T-cell (primary cell): ENCODE measurements around the gene DDX49. TPM values are rescaled to one million over a fixed set of nuclear protein-coding genes. Genes with fewer than 3 reads are reported as not detected.

Experiments
- ATAC-seq, 4 experiments: fragments of 200-7000 bp in 3 of 4; fragments of 150-1000 bp in 1 of 4; cut with Tn5 transposase; replicated peaks in 1 of 4; 1 replicate in 3 of 4; 2 replicates in 1 of 4; pipeline ENCODE4 v1.10.0; 2021; ENCODE audit warnings: moderate library complexity in 3 of 4, mild to moderate bottlenecking in 2 of 4, moderate number of reproducible peaks in 1 of 4
- CTCF ChIA-PET, 2 donors: fragments of 300-600 bp; sonication (Branson Sonifier 250); formaldehyde crosslinking; loops; one replicate each; lab custom pipeline; 2022; ENCODE audit warnings: antibody characterized with exemption in 2 of 2; lab: Charles Lee
- POLR2A ChIA-PET, 2 donors: fragments of 300-600 bp; sonication (Branson Sonifier 250); formaldehyde crosslinking; loops; one replicate each; lab custom pipeline; 2022; ENCODE audit warnings: antibody characterized with exemption in 2 of 2; lab: Charles Lee
- DNase-seq, 35 experiments: peaks; one replicate each; pipeline versions ENCODE4 v3.0.0 to v3.0.0-alpha.2; 2013 to 2023
- H3K27ac ChIP-seq: one replicate; pipeline ENCODE4 v1.5.1; 2013; ENCODE audit warnings: low read length
- H3K27me3 ChIP-seq, 2 experiments: replicated peaks in 1 of 2; 1 replicate in 1 of 2; 2 replicates in 1 of 2; pipeline versions ENCODE4 v1.6.1 to v1.7.0; 2013; ENCODE audit warnings: low read length in 1 of 2, mixed read lengths in 1 of 2; ENCODE audit not compliant: control insufficient read depth in 2 of 2, insufficient read depth in 2 of 2; ENCODE audit errors: extremely low read depth in 1 of 2
- H3K36me3 ChIP-seq, 2 donors: 1 replicate in 1 of 2; 2 replicates in 1 of 2; pipeline versions ENCODE4 v1.6.1 to v1.7.0; 2013; ENCODE audit warnings: low read length in 1 of 2; ENCODE audit not compliant: control insufficient read depth in 2 of 2, insufficient read depth in 1 of 2; ENCODE audit errors: extremely low read depth in 1 of 2
- H3K4me1 ChIP-seq, 2 experiments: 1 replicate in 1 of 2; 2 replicates in 1 of 2; pipeline versions ENCODE4 v1.6.1 to v1.7.0; 2013; ENCODE audit warnings: low read length in 2 of 2, mixed read lengths in 1 of 2; ENCODE audit not compliant: insufficient read depth in 2 of 2, control insufficient read depth in 1 of 2; ENCODE audit errors: extremely low read depth in 1 of 2
- H3K4me3 ChIP-seq, 2 donors: 1 replicate in 1 of 2; 2 replicates in 1 of 2; pipeline versions ENCODE4 v1.5.1 to v1.7.0; 2013; ENCODE audit warnings: mild to moderate bottlenecking in 2 of 2, low read length in 1 of 2, moderate library complexity in 1 of 2; ENCODE audit not compliant: control insufficient read depth in 1 of 2; ENCODE audit errors: extremely low read depth in 1 of 2
- H3K9me3 ChIP-seq: 2 replicates; pipeline ENCODE4 v1.7.0; 2013
- H3K27ac Mint-ChIP-seq, 2 donors: one replicate each; pipeline ENCODE4 v1.8.0; 2020 to 2021; ENCODE audit warnings: mild to moderate bottlenecking in 2 of 2, mixed read lengths in 2 of 2
- H3K27me3 Mint-ChIP-seq, 2 donors: one replicate each; pipeline ENCODE4 v1.8.0; 2021 to 2022; ENCODE audit warnings: mixed read lengths in 2 of 2
- H3K36me3 Mint-ChIP-seq: one replicate; pipeline ENCODE4 v1.8.0; 2021; ENCODE audit warnings: mixed read lengths
- H3K4me1 Mint-ChIP-seq, 3 donors: one replicate each; pipeline ENCODE4 v1.8.0; 2020 to 2022; ENCODE audit warnings: mixed read lengths in 3 of 3, mild to moderate bottlenecking in 1 of 3
- H3K4me3 Mint-ChIP-seq, 3 donors: one replicate each; pipeline ENCODE4 v1.8.0; 2020 to 2022; ENCODE audit warnings: mild to moderate bottlenecking in 3 of 3, mixed read lengths in 3 of 3, moderate library complexity in 3 of 3
- H3K9me3 Mint-ChIP-seq, 3 donors: one replicate each; pipeline ENCODE4 v1.8.0; 2020 to 2022; ENCODE audit warnings: mixed read lengths in 3 of 3
- WGBS: methylation state at CpG from one replicate; pipeline ENCODE4 v1.1.5; 2013; ENCODE audit warnings: missing lambda C conversion rate; ENCODE audit not compliant: insufficient coverage; 5-methylcytosine and 5-hydroxymethylcytosine counted together
- total RNA-seq, 35 experiments: library from RNA in 6 of 35; stranded (reverse) in 6 of 35; fragments of 120-200 nt in 1 of 35; gene quantifications; one replicate each; pipeline versions ENCODE4 v1.2.1 to v1.2.4 and lab custom pipeline; 2013 to 2026

DDX49 gene
- total RNA-seq, 5 donors from 2014 or later (not counting 1 experiment from before 2014, with no cell fraction given) = 42.4 to 55.3 (median 48.1) TPM

DNA sequence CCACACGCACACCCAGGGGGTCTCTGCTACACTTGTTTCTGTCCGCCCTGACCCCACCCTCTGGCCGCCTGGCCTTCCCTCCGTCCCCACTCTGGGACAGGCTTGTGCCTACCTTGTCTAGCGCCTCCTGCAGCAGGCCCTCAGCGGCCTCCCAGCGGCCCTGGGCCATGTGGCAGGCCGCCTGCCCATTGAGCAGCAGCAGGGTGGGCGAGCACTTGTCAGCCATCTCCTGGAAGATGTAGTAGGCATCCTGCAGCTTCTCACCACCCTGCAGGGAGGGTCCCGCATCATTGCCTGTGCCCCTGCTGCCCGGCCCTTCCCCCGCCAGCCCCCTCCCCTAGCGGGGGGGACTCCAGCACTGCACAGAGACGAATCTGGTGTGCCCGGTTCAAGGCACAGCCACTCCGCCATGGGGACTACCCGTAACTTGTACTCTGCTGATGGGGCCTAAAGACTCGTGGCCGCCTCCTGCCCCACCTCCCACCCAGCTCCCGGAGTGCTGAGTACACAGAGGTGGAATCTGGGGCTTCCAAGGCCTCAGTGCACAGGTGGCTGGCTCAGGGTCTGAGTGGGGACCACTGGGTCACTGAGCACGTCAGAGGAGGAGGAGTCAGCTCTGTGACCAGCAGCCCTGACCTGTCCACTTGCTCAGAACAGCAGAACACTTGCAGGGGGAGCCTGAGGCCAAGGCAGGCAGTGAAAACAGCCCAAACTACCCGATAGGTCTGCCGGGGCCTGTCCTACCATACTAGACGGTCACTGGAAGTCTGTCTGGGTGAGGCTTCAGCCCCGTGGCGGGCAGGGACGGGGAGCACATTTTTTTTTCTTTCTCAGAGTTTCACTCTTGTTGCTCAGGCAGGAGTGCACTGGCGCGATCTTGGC is 16.1 kb upstream of the DDX49 start:
- 89% methylated on average over 18 of the region's 29 CpGs for WGBS
- H3K4me1 ChIP-seq = no peaks in the 10 kb centered on the region
- no peak overlapping the region for H3K4me3 ChIP-seq
- H3K27ac ChIP-seq = no peak overlapping the region
- ChIA-PET CTCF (interaction anchor here in 1 of 2 donors (0.5 kb wide), 1 partner anchor 217 kb away, joined by 4 read pairs; no protein-coding TSS in a partner anchor), POLR2A (no interaction called here)
- no peak for ATAC-seq
- Mint-ChIP-seq H3K27me3 (no peaks in the 10 kb centered on the region), H3K4me3 (no peak overlapping the region), H3K4me1 (no peaks in the 10 kb centered on the region), H3K9me3 (no peaks in the 10 kb centered on the region), H3K36me3 (peaks cover 24% of the 10 kb centered on the region), H3K27ac (no peak overlapping the region)
- H3K36me3 ChIP-seq = peaks cover 25 to 66% of the 10 kb centered on the region in 2 donors
- no peak for DNase-seq
- no peaks in the 10 kb centered on the region for H3K9me3 ChIP-seq
- peaks cover 0 to 32% of the 10 kb centered on the region in 2 experiments for H3K27me3 ChIP-seq

GRCh38 chr19:18904334-18905057 is 15.0 kb upstream of the DDX49 start:
- Mint-ChIP-seq H3K4me3 (no peak overlapping the region), H3K36me3 (peaks cover 24% of the 10 kb centered on the region), H3K9me3 (no peaks in the 10 kb centered on the region), H3K27me3 (no peaks in the 10 kb centered on the region), H3K4me1 (no peaks in the 10 kb centered on the region), H3K27ac (no peak overlapping the region)
- H3K27ac ChIP-seq = no peak overlapping the region
- WGBS = 95% methylated on average over 25 of the region's 25 CpGs
- H3K4me3 ChIP-seq = no peak overlapping the region
- DNase-seq (no peak), ATAC-seq (no peak)
- peaks cover 0 to 22% of the 10 kb centered on the region in 2 experiments for H3K27me3 ChIP-seq
- no peaks in the 10 kb centered on the region for H3K4me1 ChIP-seq
- no peaks in the 10 kb centered on the region for H3K9me3 ChIP-seq
- POLR2A ChIA-PET = no interaction called here
- CTCF ChIA-PET = no interaction called here
- H3K36me3 ChIP-seq = peaks cover 25 to 65% of the 10 kb centered on the region in 2 donors

DNA sequence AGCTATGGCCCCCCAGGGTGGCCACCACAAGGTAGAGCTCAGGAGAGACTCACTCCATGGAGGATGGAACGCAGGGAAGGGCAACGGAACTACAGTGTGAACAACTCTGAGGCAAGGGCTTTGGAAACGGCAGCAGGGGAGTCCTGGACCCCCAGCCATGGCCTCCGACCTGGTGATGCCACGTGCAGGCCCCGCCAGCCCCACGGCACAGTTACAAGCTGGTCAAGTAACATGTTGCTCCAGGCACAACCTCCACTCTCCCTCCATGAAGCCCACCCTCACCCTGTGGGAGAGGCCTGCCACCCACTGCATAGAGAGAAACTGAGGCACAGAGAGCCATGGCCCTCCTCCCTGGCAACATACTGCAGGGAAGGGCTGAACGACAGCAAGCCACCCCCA is 14.5 kb upstream of the DDX49 start:
- 95% methylated on average over 4 of the region's 8 CpGs for WGBS
- Mint-ChIP-seq H3K4me3 (no peak overlapping the region), H3K36me3 (peaks cover 28% of the 10 kb centered on the region), H3K27ac (no peak overlapping the region), H3K27me3 (no peaks in the 10 kb centered on the region), H3K9me3 (no peaks in the 10 kb centered on the region), H3K4me1 (no peaks in the 10 kb centered on the region)
- H3K27ac ChIP-seq = no peak overlapping the region
- H3K4me1 ChIP-seq = no peaks in the 10 kb centered on the region
- no peak for ATAC-seq
- H3K36me3 ChIP-seq = peaks cover 23 to 65% of the 10 kb centered on the region in 2 donors
- no peaks in the 10 kb centered on the region for H3K9me3 ChIP-seq
- peaks cover 0 to 19% of the 10 kb centered on the region in 2 experiments for H3K27me3 ChIP-seq
- ChIA-PET POLR2A (no interaction called here), CTCF (no interaction called here)
- no peak overlapping the region for H3K4me3 ChIP-seq
- no peak for DNase-seq

DNA sequence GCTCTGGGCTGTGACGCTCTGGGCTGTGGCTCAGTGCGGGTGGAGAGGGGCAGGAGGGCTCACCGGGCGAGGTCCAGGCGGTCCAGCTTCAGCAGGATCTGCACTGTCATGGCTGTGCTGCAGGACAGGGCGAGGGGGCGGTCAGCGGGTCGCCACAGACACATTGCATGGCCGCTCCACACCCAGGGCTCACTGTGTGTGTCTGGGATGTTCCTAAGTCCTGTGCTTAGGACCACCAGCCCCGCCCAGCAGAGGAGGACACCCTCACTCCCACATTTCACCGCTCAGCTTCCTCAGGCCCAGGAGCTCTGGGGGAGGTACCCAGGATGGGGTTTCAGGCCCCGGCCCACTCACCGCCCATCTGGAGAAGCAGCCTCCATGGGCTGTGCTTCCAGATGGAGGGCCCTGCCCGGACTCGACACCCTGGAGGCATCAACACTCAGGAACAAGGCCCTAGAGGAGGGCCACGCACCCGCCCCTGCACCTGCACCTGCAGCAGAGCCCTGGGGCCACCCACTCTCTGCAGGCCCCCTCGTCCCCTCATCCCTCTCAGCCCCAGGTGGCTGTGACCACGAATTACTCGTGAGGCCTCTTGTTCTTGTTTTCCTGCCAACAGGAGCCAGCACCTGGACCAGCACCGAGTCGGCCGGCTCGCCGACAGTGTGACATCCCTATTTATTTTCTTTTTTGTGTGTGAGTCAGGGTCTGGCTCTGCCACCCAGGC is 13.8 kb upstream of the DDX49 start:
- Histone ChIP-seq H3K4me1 (no peaks in the 10 kb centered on the region), H3K27me3 (peaks cover 0 to 13% of the 10 kb centered on the region in 2 experiments), H3K27ac (no peak overlapping the region), H3K9me3 (no peaks in the 10 kb centered on the region), H3K4me3 (no peak overlapping the region), H3K36me3 (peaks cover 17 to 62% of the 10 kb centered on the region in 2 donors)
- Mint-ChIP-seq H3K4me1 (no peaks in the 10 kb centered on the region), H3K27me3 (no peaks in the 10 kb centered on the region), H3K27ac (no peak overlapping the region), H3K4me3 (no peak overlapping the region), H3K36me3 (peaks cover 26% of the 10 kb centered on the region), H3K9me3 (no peaks in the 10 kb centered on the region)
- DNase-seq = no peak
- ChIA-PET POLR2A (no interaction called here), CTCF (no interaction called here)
- WGBS = 83% methylated on average over 16 of the region's 26 CpGs
- ATAC-seq = no peak

DNA sequence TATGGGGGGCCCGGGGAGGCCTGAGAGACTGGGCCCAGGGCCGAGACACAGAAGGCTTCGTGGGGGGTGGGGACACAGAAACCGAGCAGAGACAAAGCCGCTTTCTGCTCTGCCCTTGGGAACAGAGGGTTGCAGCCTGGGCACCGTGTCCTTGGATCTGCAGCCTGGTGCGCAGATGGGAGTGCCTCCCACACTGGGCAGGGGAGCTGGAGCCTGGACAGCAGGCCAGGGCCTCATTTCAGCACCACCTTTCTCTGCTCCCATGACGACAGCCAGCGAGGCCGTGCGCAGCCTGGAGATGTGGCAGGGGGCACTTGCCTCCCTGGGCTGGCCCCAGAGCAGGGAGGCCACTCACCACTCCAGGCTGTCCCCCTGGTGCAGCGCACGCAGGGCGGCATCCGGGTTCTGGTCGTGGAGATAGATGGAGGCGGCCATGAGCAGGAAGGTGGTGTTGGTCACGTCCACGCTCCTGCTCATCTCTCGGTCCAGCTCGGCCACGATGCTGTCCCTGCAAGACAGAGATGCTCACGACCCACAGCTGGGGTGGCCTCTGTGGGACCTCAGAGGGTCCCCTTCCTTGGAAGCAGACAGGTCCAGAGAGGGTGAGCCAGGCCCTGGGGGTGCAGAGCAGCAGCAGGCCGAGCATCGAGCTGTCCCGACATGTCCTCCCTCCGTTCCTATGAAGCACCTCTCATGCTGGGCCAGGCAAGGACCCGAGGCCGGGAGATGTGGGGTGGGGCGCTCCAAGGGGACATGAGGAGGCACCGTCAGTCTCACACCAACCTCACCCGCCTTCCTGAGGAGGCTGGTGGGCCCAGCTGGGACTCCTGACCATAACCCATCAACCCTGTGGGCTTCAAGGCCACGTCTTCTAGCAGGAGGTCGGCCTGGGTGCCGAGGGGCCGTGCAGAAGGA is 12.7 kb upstream of the DDX49 start:
- H3K4me3 ChIP-seq = no peak overlapping the region
- peaks cover 13 to 60% of the 10 kb centered on the region in 2 donors for H3K36me3 ChIP-seq
- Mint-ChIP-seq H3K4me3 (no peak overlapping the region), H3K4me1 (no peaks in the 10 kb centered on the region), H3K27ac (no peak overlapping the region), H3K27me3 (no peaks in the 10 kb centered on the region), H3K36me3 (peaks cover 17% of the 10 kb centered on the region), H3K9me3 (no peaks in the 10 kb centered on the region)
- ChIA-PET POLR2A (no interaction called here), CTCF (interaction anchor here in 1 of 2 donors (0.6 kb wide), 1 partner anchor 201 kb away, joined by 11 read pairs; no protein-coding TSS in a partner anchor)
- H3K27me3 ChIP-seq = peaks cover 0 to 6% of the 10 kb centered on the region in 2 experiments
- peaks cover 0 to 5% of the 10 kb centered on the region in 2 experiments for H3K4me1 ChIP-seq
- H3K27ac ChIP-seq = no peak overlapping the region
- DNase-seq = no peak
- H3K9me3 ChIP-seq = no peaks in the 10 kb centered on the region
- 96% methylated on average over 30 of the region's 36 CpGs for WGBS
- no peak for ATAC-seq
